ENCODE data around the gene SLC35E2B. TPM values are rescaled to one million over a fixed set of nuclear protein-coding genes. Genes with fewer than 3 reads are reported as not detected.
A peak's percentile ranks its signal among the peaks of the same experiment; 100 is the strongest.

Gene SLC35E2B
- total RNA-seq, 1 experiment from 2014 or later: 41.7 TPM

DNA sequence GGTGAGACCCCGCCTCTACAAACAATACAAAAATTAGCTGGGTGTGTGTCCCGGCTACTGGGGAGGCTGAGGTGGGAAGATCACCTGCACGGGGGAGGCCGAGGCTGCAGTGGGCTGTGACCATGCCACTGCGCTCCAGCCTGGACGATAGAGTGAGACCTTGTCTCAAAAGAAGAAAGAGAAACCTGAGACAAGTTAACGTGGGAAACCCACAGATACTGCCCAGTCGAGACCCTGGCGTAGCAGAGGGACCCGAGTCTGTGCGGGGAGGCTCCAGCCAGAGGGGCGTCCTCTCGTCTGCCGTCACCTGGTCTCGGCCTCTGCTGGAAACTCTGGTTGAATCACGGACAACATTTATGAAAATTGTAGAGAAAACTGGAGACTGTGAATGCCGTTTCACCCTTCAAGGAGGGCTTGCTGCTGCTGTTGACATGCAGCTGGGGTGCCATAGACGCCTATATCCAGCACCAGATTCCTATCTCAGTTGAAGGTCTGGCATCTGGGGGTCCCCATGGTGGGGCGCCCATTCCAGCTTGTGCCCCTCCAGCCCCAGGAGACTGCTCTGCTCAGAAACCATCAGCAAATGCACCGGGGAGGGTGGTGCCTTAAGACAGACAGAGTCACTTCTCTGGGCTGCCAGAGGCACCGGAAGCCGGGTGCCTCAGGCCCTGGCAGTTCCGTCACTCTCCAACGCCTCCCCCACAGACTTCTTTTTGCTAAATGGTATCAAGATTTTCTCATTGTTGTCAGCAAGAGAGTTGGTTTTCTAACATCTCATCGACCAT lies 20.2 kb downstream of the SLC35E2B start:
- no peaks in the 10 kb centered on the region for H3K4me1 Mint-ChIP-seq
- no peak overlapping the region for H3K4me3 Mint-ChIP-seq
- H3K27me3 ChIP-seq (ENCODE audit: insufficient read depth, low read length): no peaks in the 10 kb centered on the region
- H3K14ac ChIP-seq (ENCODE audit: insufficient read depth, low read length): no peak overlapping the region
- no peak overlapping the region for H4K5ac ChIP-seq (ENCODE audit: insufficient read length, low read depth, low read length)
- no peaks in the 10 kb centered on the region for H3K23me2 ChIP-seq (ENCODE audit: insufficient read length, low read depth, low read length, poor library complexity, severe bottlenecking)
- H4K8ac ChIP-seq (replicated peaks; ENCODE audit: insufficient read length, low read depth, low read length): no peak overlapping the region
- no peak overlapping the region for H2AFZ ChIP-seq (ENCODE audit: low read length)
- H2BK20ac ChIP-seq (ENCODE audit: low read depth, low read length, poor library complexity, severe bottlenecking): no peak overlapping the region
- H3K18ac ChIP-seq (ENCODE audit: insufficient read length, low read depth, low read length): no peak overlapping the region
- no peaks in the 10 kb centered on the region for H3K9me3 Mint-ChIP-seq
- H3K56ac ChIP-seq (ENCODE audit: insufficient read length, low read depth, low read length): no peak overlapping the region
- H2BK15ac ChIP-seq (ENCODE audit: low read depth, low read length): no peak overlapping the region
- H2AK5ac ChIP-seq (ENCODE audit: insufficient read length, low read length): no peak overlapping the region
- WGBS (ENCODE audit: extremely low coverage, insufficient read length, low lambda C conversion rate): no CpG with 5 or more reads among the region's 25 CpGs
- H2BK12ac ChIP-seq (ENCODE audit: insufficient read length, low read depth, low read length): no peak overlapping the region
- peak overlapping the region in 1 of 3 experiments; percentile 44; a peak in 1 of 7 replicates for H3K27ac Mint-ChIP-seq
- H3K4me2 ChIP-seq (ENCODE audit: insufficient read depth, insufficient read length, low read length): no peak overlapping the region
- no peaks in the 10 kb centered on the region for H3K4me1 ChIP-seq (ENCODE audit: insufficient read depth, low read length)
- H4K20me1 ChIP-seq (ENCODE audit: control insufficient read depth, insufficient read depth, insufficient read length): no peaks in the 10 kb centered on the region
- H3K36me3 Mint-ChIP-seq (ENCODE audit: insufficient read depth in 1 of 3, low read depth in 3 of 3): peaks cover 10 to 40% (median 37%) of the 10 kb centered on the region in 3 experiments; a peak in 6 of 7 replicates
- TF ChIP-seq, protein P1, sequence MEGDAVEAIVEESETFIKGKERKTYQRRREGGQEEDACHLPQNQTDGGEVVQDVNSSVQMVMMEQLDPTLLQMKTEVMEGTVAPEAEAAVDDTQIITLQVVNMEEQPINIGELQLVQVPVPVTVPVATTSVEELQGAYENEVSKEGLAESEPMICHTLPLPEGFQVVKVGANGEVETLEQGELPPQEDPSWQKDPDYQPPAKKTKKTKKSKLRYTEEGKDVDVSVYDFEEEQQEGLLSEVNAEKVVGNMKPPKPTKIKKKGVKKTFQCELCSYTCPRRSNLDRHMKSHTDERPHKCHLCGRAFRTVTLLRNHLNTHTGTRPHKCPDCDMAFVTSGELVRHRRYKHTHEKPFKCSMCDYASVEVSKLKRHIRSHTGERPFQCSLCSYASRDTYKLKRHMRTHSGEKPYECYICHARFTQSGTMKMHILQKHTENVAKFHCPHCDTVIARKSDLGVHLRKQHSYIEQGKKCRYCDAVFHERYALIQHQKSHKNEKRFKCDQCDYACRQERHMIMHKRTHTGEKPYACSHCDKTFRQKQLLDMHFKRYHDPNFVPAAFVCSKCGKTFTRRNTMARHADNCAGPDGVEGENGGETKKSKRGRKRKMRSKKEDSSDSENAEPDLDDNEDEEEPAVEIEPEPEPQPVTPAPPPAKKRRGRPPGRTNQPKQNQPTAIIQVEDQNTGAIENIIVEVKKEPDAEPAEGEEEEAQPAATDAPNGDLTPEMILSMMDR (conservative IDR thresholded peaks at IDR 0.05): no peak
- no peaks in the 10 kb centered on the region for H3K9me3 ChIP-seq (ENCODE audit: control insufficient read depth, low read depth, low read length)
- no peak overlapping the region for H3K23ac ChIP-seq (ENCODE audit: insufficient read length, low read depth, low read length)
- H3K27ac ChIP-seq (ENCODE audit: insufficient read length, low read depth, low read length): no peak overlapping the region
- no peak overlapping the region for H3T11ph ChIP-seq (ENCODE audit: low read length)
- DNase-seq: no peak
- H3K79me2 ChIP-seq (ENCODE audit: insufficient read depth, low read length): no peaks in the 10 kb centered on the region
- no peak overlapping the region for H3K4ac ChIP-seq (ENCODE audit: low read depth, low read length)
- no peak overlapping the region for H2BK5ac ChIP-seq (ENCODE audit: insufficient read length, low read length)
- no peak overlapping the region for H4K91ac ChIP-seq (ENCODE audit: insufficient read length, low read depth, low read length)
- no peak overlapping the region for H2BK120ac ChIP-seq (ENCODE audit: low read depth, low read length, poor library complexity, severe bottlenecking)
- H3K27me3 Mint-ChIP-seq (ENCODE audit: low read depth): no peaks in the 10 kb centered on the region
- H3K79me1 ChIP-seq (ENCODE audit: insufficient read depth, low read depth, low read length, poor library complexity, severe bottlenecking): no peaks in the 10 kb centered on the region
- no peak overlapping the region for H3K9ac ChIP-seq (ENCODE audit: extremely low read depth, insufficient read length, low read length)
